A549 (cell line): ENCODE data around the gene TRMT11. TPM values are rescaled to one million over a fixed set of nuclear protein-coding genes. Genes with fewer than 3 reads are reported as not detected.

Experiments used
- ATAC-seq, 2 experiments: fragments of 200-7000 bp in 1 of 2; fragments of >200 bp in 1 of 2; cut with Nextera tagmentation in 1 of 2; cut with Tn5 transposase in 1 of 2; 3 replicates each; pipeline versions ENCODE4 v1.8.0 to v1.9.1; 2018 to 2020; ENCODE audit warnings: mild to moderate bottlenecking in 1 of 2, moderate library complexity in 1 of 2
- CTCF ChIA-PET: fragments of 300-600 bp; sonication (Branson Sonifier 250); formaldehyde crosslinking; extraction: SDS; loops from one replicate; lab custom pipeline; 2021; ENCODE audit warnings: antibody characterized with exemption, inconsistent platforms; lab: Yijun Ruan, JAX
- POLR2A ChIA-PET: fragments of 350-600 bp; formaldehyde crosslinking; extraction: SDS; loops from one replicate; lab custom pipeline; 2021; ENCODE audit warnings: antibody characterized with exemption, inconsistent platforms; lab: Yijun Ruan, JAX
- DNase-seq, 2 experiments: peaks; one replicate each; pipeline versions ENCODE4 v3.0.0 to v3.0.0-alpha.2; 2011 to 2016; ENCODE audit warnings: low read depth in 1 of 2, low spot score in 1 of 2
- FAIRE-seq: peaks from 2 replicates; lab custom pipeline; 2011; peaks lifted over from hg19 to GRCh38; lab: Jason Lieb, UNC
- H3K27ac ChIP-seq, 2 experiments: fragments of >200 bp; sonication (Bioruptor Twin); formaldehyde crosslinking; 3 replicates each; pipeline ENCODE4 v1.5.1; 2016 to 2017
- H3K4me1 ChIP-seq: fragments of >200 bp; sonication (Bioruptor Twin); formaldehyde crosslinking; 3 replicates; pipeline ENCODE4 v1.6.1; 2016
- H3K4me2 ChIP-seq: fragments of >200 bp; sonication (Bioruptor Twin); formaldehyde crosslinking; 3 replicates; pipeline ENCODE4 v1.6.1; 2016
- H3K4me3 ChIP-seq: fragments of >200 bp; sonication (Bioruptor Twin); formaldehyde crosslinking; 3 replicates; pipeline ENCODE4 v1.5.1; 2016
- H3K9me3 ChIP-seq: fragments of >200 bp; sonication (Bioruptor Twin); formaldehyde crosslinking; 3 replicates; pipeline ENCODE4 v1.6.1; 2016
- BCL3 ChIP-seq: fragments of >200 bp; sonication (Bioruptor Twin); formaldehyde crosslinking; IDR thresholded peaks from 3 replicates; pipeline ENCODE4 v1.6.1; 2016
- CBX2 ChIP-seq: fragments of 200-600 bp; sonication (generic); IDR thresholded peaks from 2 replicates; pipeline ENCODE4 v1.6.1; 2016; ENCODE audit warnings: low read depth, mild to moderate bottlenecking, borderline replicate concordance
- CTCF ChIP-seq: fragments of >200 bp; sonication (Bioruptor Twin); formaldehyde crosslinking; IDR thresholded peaks from 3 replicates; pipeline ENCODE4 v1.5.1; 2016
- EP300 ChIP-seq, 2 experiments: fragments of >200 bp; sonication (Bioruptor Twin); formaldehyde crosslinking; IDR thresholded peaks; 2 replicates in 1 of 2; 3 replicates in 1 of 2; pipeline ENCODE4 v1.6.1; 2016 to 2017
- GATA3 ChIP-seq: IDR thresholded peaks from 2 replicates; pipeline ENCODE4 v1.6.1; 2012; ENCODE audit warnings: borderline replicate concordance
- HOXA7 ChIP-seq: fragments of 250-450 bp; sonication (Bioruptor Pico); IDR thresholded peaks from 2 replicates; pipeline ENCODE4 v1.5.0; 2020; ENCODE audit warnings: mild to moderate bottlenecking, moderate library complexity
- JUN ChIP-seq, 2 experiments: fragments of >200 bp; sonication (Bioruptor Twin); formaldehyde crosslinking; IDR thresholded peaks; 2 replicates in 1 of 2; 3 replicates in 1 of 2; pipeline ENCODE4 v1.6.1; 2016 to 2017
- MAX ChIP-seq: IDR thresholded peaks from 2 replicates; pipeline ENCODE4 v1.6.1; 2012
- NFE2L2 ChIP-seq: fragments of 150-350 bp; conservative IDR thresholded peaks from 2 replicates; pipeline ENCODE4 v1.6.1; 2014; ENCODE audit warnings: low read length
- NR3C1 ChIP-seq: fragments of >200 bp; sonication (Bioruptor Twin); formaldehyde crosslinking; IDR thresholded peaks from 3 replicates; pipeline ENCODE4 v1.6.1; 2017
- PBX3 ChIP-seq: IDR thresholded peaks from 2 replicates; pipeline ENCODE4 v1.6.1; 2012
- RAD21 ChIP-seq, 2 experiments: fragments of >200 bp in 1 of 2; sonication (Bioruptor Twin) in 1 of 2; formaldehyde crosslinking in 1 of 2; IDR thresholded peaks in 1 of 2; conservative IDR thresholded peaks in 1 of 2; 2 replicates in 1 of 2; 3 replicates in 1 of 2; pipeline ENCODE4 v1.6.1; 2012 to 2018; ENCODE audit warnings: inconsistent platforms in 1 of 2
- RARB ChIP-seq: fragments of 250-450 bp; sonication (Bioruptor Pico); IDR thresholded peaks from 2 replicates; pipeline ENCODE4 v1.8.0; 2021; ENCODE audit warnings: mild to moderate bottlenecking, moderate library complexity
- TFCP2L1 ChIP-seq: fragments of 250-450 bp; sonication (Bioruptor Pico); IDR thresholded peaks from 2 replicates; pipeline ENCODE4 v1.5.0; 2021; ENCODE audit warnings: mild to moderate bottlenecking
- TP53 ChIP-seq: fragments of 250-450 bp; sonication (Bioruptor Pico); IDR thresholded peaks from 2 replicates; pipeline ENCODE4 v1.5.0; 2021; ENCODE audit warnings: mild to moderate bottlenecking, moderate library complexity
- USF2 ChIP-seq: fragments of 450-650 bp; IDR thresholded peaks from 2 replicates; pipeline ENCODE4 v1.6.1; 2014; ENCODE audit warnings: antibody characterized with exemption
- ZC3H11A ChIP-seq: fragments of 450-650 bp; IDR thresholded peaks from 2 replicates; pipeline ENCODE4 v1.6.1; 2014; ENCODE audit warnings: antibody characterized with exemption, mild to moderate bottlenecking
- ZFP36 ChIP-seq: fragments of 450-650 bp; IDR thresholded peaks from 2 replicates; pipeline ENCODE4 v1.6.1; 2014; ENCODE audit warnings: borderline replicate concordance; ENCODE audit not compliant: partially characterized antibody
- ZSCAN20 ChIP-seq: fragments of 250-450 bp; sonication (Bioruptor Pico); IDR thresholded peaks from 2 replicates; pipeline ENCODE4 v1.8.0; 2022; ENCODE audit warnings: mild to moderate bottlenecking, moderate library complexity
- WGBS: methylation state at CpG from one replicate; pipeline ENCODE4 v1.1.6; 2017; ENCODE audit errors: missing lambda C conversion rate; 5-methylcytosine and 5-hydroxymethylcytosine counted together
- polyA plus RNA-seq, 4 experiments: library from polyadenylated mRNA; depleted of rRNA in 3 of 4; stranded (reverse); fragments of >200 nt; fragmentation: RNase III in 1 of 4; extraction: RNeasy Plus Mini Kit Qiagen cat#74134 plus additional on column Dnase treatment in 1 of 4; gene quantifications; 2 replicates in 3 of 4; 3 replicates in 1 of 4; pipeline ENCODE4 v1.2.3, GENCODE V29; 2011 to 2017
- TF ChIP-seq, protein P1 (sequence below): fragments of >200 bp; sonication (Bioruptor Twin); formaldehyde crosslinking; IDR thresholded peaks from 2 replicates; pipeline ENCODE4 v1.6.1; 2016

Gene TRMT11
- polyA plus RNA-seq, 2 of the 4 experiments (the other 2 are of a cell fraction) = 17.4 to 44.1 TPM

DNA sequence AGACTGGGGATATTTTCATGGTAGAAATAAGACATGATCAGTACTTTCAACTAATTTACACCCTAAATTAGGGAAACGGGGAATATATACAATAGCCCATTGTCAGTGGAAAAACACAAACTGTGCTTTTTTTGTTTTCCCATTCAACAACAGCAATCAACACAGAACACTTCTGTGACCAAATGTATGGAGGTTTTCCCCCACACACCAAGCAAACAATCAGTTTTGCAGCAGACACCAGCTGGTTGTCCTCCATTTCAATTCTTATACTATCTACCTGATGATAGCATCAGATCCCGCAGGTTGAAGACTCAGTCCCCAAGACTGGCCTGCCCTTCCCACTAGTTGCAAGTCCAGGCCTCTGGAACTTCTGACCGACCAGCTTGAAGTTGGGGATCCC lies 25.2 kb upstream of the TRMT11 start:
- WGBS = 85% methylated on average over 3 of the region's 3 CpGs
- POLR2A ChIA-PET = no interaction called here
- TF ChIP-seq PBX3 (no peak), USF2 (no peak), MAX (no peak), TFCP2L1 (CRISPR knock-in tag) (no peak)
- TF ChIP-seq, protein P1, sequence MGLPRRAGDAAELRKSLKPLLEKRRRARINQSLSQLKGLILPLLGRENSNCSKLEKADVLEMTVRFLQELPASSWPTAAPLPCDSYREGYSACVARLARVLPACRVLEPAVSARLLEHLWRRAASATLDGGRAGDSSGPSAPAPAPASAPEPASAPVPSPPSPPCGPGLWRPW = no peak
- CTCF ChIA-PET = interaction anchor here (0.8 to 1.8 kb wide), 5 partner anchors 8 to 180 kb away, joined by 3 to 6 read pairs (median 4); no protein-coding TSS in a partner anchor
- FAIRE-seq = no peak
- no peak overlapping the region for H3K4me3 ChIP-seq
- DNase-seq = no peak
- peaks cover 16% of the 10 kb centered on the region; the same call in 2 of the 3 replicates for H3K4me1 ChIP-seq
- no peak for ATAC-seq
- H3K27ac ChIP-seq = no peak overlapping the region
- no peaks in the 10 kb centered on the region for H3K9me3 ChIP-seq
- no peak overlapping the region for H3K4me2 ChIP-seq

- POLR2A ChIA-PET = no interaction called here
- Histone ChIP-seq H3K4me2 (no peak overlapping the region), H3K4me1 (peaks cover 12% of the 10 kb centered on the region; the same call in 2 of the 3 replicates), H3K4me3 (no peak overlapping the region), H3K27ac (no peak overlapping the region), H3K9me3 (no peaks in the 10 kb centered on the region)
- 90% methylated on average over 8 of the region's 8 CpGs for WGBS
- no peak for DNase-seq
- no peak for ATAC-seq
- FAIRE-seq = no peak
- TF ChIP-seq NFE2L2 (no peak), ZSCAN20 (CRISPR knock-in tag) (no peak), EP300 (IDR thresholded peaks at IDR 0.05) (no peak), ZC3H11A (no peak), HOXA7 (CRISPR knock-in tag) (no peak), CBX2 (no peak), RARB (no peak), GATA3 (no peak), JUN (IDR thresholded peaks at IDR 0.05) (no peak), BCL3 (no peak), NR3C1 (no peak), ZFP36 (no peak), CTCF (no peak), TP53 (CRISPR knock-in tag) (no peak), RAD21 (conservative IDR thresholded peaks at IDR 0.05 in 1 of 2, IDR thresholded peaks at IDR 0.05 in 1 of 2) (no peak)
- TF ChIP-seq, protein P1 = no peak
- CTCF ChIA-PET = interaction anchor here (1.0 to 3.0 kb wide), 9 partner anchors 10 to 651 kb away, joined by 3 to 17 read pairs (median 5); partner anchors contain the start of gene NCOA7
Measured at GRCh38 chr6:125962900-125963497, 23.3 kb upstream of the TRMT11 start.
